ENCODE data around the gene SLC35C1. TPM values are rescaled to one million over a fixed set of nuclear protein-coding genes. Genes with fewer than 3 reads are reported as not detected.

The SLC35C1 gene
- total RNA-seq, 1 experiment from 2014 or later = 4.8 TPM

DNA sequence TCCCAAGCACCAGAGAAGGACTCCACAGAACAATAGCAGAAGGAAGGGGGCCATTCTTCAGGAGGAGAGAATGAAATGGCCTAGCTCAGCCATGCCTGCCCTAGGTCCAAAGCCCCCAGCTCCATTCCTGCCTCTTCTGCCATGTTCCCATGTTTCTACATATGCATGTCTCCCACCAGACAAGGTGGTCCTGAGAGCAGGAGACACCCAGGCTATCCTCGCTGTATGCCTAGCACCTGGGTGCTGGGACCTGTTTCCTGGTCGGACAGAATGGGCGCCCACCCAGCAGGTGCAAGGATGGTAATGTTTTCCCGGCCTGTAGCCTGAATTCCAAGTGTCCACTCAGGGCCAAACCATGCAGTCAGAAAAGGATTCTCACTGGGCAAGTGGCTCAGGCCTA lies 30.2 kb upstream of the SLC35C1 start:
- DNase-seq = no peak
- Histone ChIP-seq H3K4me2 (ENCODE audit: low read depth, low read length, poor library complexity, severe bottlenecking) (no peak overlapping the region), H3K36me3 (ENCODE audit: insufficient read depth, low read length) (no peaks in the 10 kb centered on the region), H3K79me2 (ENCODE audit: low read length) (no peaks in the 10 kb centered on the region), H3K9me2 (replicated peaks; ENCODE audit: insufficient read depth, low read length) (no peaks in the 10 kb centered on the region), H4K20me1 (ENCODE audit: insufficient read depth, low read depth, low read length) (no peaks in the 10 kb centered on the region), H3K27ac (ENCODE audit: low read length) (no peak overlapping the region), H3K4me1 (ENCODE audit: low read length) (peaks cover 27% of the 10 kb centered on the region), H2AFZ (ENCODE audit: low read length) (no peak overlapping the region), H3K9ac (ENCODE audit: low read length) (no peak overlapping the region), H3K27me3 (ENCODE audit: low read length) (peaks cover 2% of the 10 kb centered on the region; the same call in 1 of the 2 replicates), H3K4me3 (ENCODE audit: low read length) (no peak overlapping the region), H3K9me3 (ENCODE audit: low read length) (no peaks in the 10 kb centered on the region)

- no peak overlapping the region for H3K27ac ChIP-seq (ENCODE audit: low read length)
- no peak overlapping the region for H3K9ac ChIP-seq (ENCODE audit: low read length)
- peaks cover 11% of the 10 kb centered on the region for H3K4me1 ChIP-seq (ENCODE audit: low read length)
- H3K9me3 ChIP-seq (ENCODE audit: low read length) = no peaks in the 10 kb centered on the region
- no peaks in the 10 kb centered on the region for H3K79me2 ChIP-seq (ENCODE audit: low read length)
- H3K36me3 ChIP-seq (ENCODE audit: insufficient read depth, low read length) = no peaks in the 10 kb centered on the region
- no peak overlapping the region for H3K4me3 ChIP-seq (ENCODE audit: low read length)
- no peak overlapping the region for H2AFZ ChIP-seq (ENCODE audit: low read length)
- no peak for DNase-seq
- H3K9me2 ChIP-seq (replicated peaks; ENCODE audit: insufficient read depth, low read length) = no peaks in the 10 kb centered on the region
- H3K27me3 ChIP-seq (ENCODE audit: low read length) = no peaks in the 10 kb centered on the region
- no peaks in the 10 kb centered on the region for H4K20me1 ChIP-seq (ENCODE audit: insufficient read depth, low read depth, low read length)
- H3K4me2 ChIP-seq (ENCODE audit: low read depth, low read length, poor library complexity, severe bottlenecking) = no peak overlapping the region
These were observed 27.6 kb upstream of the SLC35C1 start for GRCh38 chr11:45777127-45777969.

GRCh38 chr11:45778341-45778740 lies 26.6 kb upstream of the SLC35C1 start:
- no peaks in the 10 kb centered on the region for H3K27me3 ChIP-seq (ENCODE audit: low read length)
- no peaks in the 10 kb centered on the region for H4K20me1 ChIP-seq (ENCODE audit: insufficient read depth, low read depth, low read length)
- no peak overlapping the region for H2AFZ ChIP-seq (ENCODE audit: low read length)
- H3K9me3 ChIP-seq (ENCODE audit: low read length) = no peaks in the 10 kb centered on the region
- H3K27ac ChIP-seq (ENCODE audit: low read length) = no peak overlapping the region
- no peaks in the 10 kb centered on the region for H3K9me2 ChIP-seq (replicated peaks; ENCODE audit: insufficient read depth, low read length)
- H3K4me1 ChIP-seq (ENCODE audit: low read length) = peaks cover 4% of the 10 kb centered on the region; the same call in 1 of the 2 replicates
- no peak for DNase-seq
- H3K79me2 ChIP-seq (ENCODE audit: low read length) = no peaks in the 10 kb centered on the region
- no peak overlapping the region for H3K9ac ChIP-seq (ENCODE audit: low read length)
- no peak overlapping the region for H3K4me3 ChIP-seq (ENCODE audit: low read length)
- H3K36me3 ChIP-seq (ENCODE audit: insufficient read depth, low read length) = no peaks in the 10 kb centered on the region
- H3K4me2 ChIP-seq (ENCODE audit: low read depth, low read length, poor library complexity, severe bottlenecking) = no peak overlapping the region

DNA sequence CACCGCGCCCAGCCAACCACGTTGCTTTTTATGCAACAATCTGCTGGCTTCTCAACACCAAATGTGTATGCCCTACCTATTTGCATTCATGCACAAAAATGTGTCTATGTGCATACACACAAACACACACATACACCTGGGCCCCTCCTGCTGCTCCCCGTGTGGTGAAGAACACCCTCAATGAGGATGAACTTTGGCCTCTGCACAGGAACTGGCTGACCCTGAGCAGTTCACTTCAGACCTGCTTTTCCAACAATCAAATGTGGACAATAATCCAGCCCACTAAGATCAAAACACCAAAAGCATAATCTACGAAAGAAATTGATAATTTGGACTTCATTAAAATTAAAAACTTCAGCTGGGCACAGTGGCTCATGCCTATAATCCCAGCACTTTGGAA lies 25.3 kb upstream of the SLC35C1 start:
- Histone ChIP-seq H3K9ac (ENCODE audit: low read length) (no peak overlapping the region), H3K4me2 (ENCODE audit: low read depth, low read length, poor library complexity, severe bottlenecking) (no peak overlapping the region), H3K79me2 (ENCODE audit: low read length) (no peaks in the 10 kb centered on the region), H4K20me1 (ENCODE audit: insufficient read depth, low read depth, low read length) (no peaks in the 10 kb centered on the region), H3K4me1 (ENCODE audit: low read length) (peaks cover 4% of the 10 kb centered on the region; the same call in 1 of the 2 replicates), H3K9me2 (replicated peaks; ENCODE audit: insufficient read depth, low read length) (no peaks in the 10 kb centered on the region), H3K27me3 (ENCODE audit: low read length) (no peaks in the 10 kb centered on the region), H3K4me3 (ENCODE audit: low read length) (no peak overlapping the region), H3K9me3 (ENCODE audit: low read length) (no peaks in the 10 kb centered on the region), H2AFZ (ENCODE audit: low read length) (no peak overlapping the region), H3K27ac (ENCODE audit: low read length) (no peak overlapping the region), H3K36me3 (ENCODE audit: insufficient read depth, low read length) (no peaks in the 10 kb centered on the region)
- DNase-seq = no peak

DNA sequence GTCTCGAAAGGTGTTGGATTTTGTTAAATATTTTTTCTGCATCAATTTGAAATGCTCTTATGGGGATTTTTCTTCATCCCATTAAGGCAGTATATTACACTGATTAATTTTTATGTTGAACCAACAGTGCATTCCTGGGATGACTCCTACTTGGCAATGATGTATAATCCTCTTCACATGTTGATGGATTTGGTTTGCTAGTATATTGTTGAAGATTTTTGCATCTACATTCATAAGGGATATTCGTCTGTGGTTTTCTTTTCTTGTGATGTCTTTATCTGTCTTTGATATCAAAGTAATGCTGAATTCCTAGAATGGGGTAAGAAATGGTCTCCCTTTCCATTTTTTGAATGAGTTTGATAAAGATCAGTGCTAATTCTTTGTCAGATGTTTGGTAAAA lies 18.7 kb upstream of the SLC35C1 start:
- no peak for DNase-seq
- H3K4me3 ChIP-seq (ENCODE audit: low read length) = no peak overlapping the region

GRCh38 chr11:45788887-45789286 lies 16.1 kb upstream of the SLC35C1 start:
- no peaks in the 10 kb centered on the region for H3K27me3 ChIP-seq (ENCODE audit: low read length)
- no peak overlapping the region for H3K4me2 ChIP-seq (ENCODE audit: low read depth, low read length, poor library complexity, severe bottlenecking)
- H3K4me3 ChIP-seq (ENCODE audit: low read length) = no peak overlapping the region
- H3K9ac ChIP-seq (ENCODE audit: low read length) = no peak overlapping the region
- no peak overlapping the region for H2AFZ ChIP-seq (ENCODE audit: low read length)
- H3K9me3 ChIP-seq (ENCODE audit: low read length) = no peaks in the 10 kb centered on the region
- H3K27ac ChIP-seq (ENCODE audit: low read length) = no peak overlapping the region
- H3K9me2 ChIP-seq (replicated peaks; ENCODE audit: insufficient read depth, low read length) = no peaks in the 10 kb centered on the region
- no peaks in the 10 kb centered on the region for H4K20me1 ChIP-seq (ENCODE audit: insufficient read depth, low read depth, low read length)
- H3K79me2 ChIP-seq (ENCODE audit: low read length) = no peaks in the 10 kb centered on the region
- no peaks in the 10 kb centered on the region for H3K36me3 ChIP-seq (ENCODE audit: insufficient read depth, low read length)
- DNase-seq = no peak
- H3K4me1 ChIP-seq (ENCODE audit: low read length) = no peaks in the 10 kb centered on the region

More for the DNA sequence above, 18.7 kb upstream of the SLC35C1 start:
- Histone ChIP-seq H3K4me1 (ENCODE audit: low read length) (no peaks in the 10 kb centered on the region), H4K20me1 (ENCODE audit: insufficient read depth, low read depth, low read length) (no peaks in the 10 kb centered on the region), H3K9me3 (ENCODE audit: low read length) (no peaks in the 10 kb centered on the region), H3K79me2 (ENCODE audit: low read length) (no peaks in the 10 kb centered on the region), H3K27ac (ENCODE audit: low read length) (no peak overlapping the region), H3K9me2 (replicated peaks; ENCODE audit: insufficient read depth, low read length) (no peaks in the 10 kb centered on the region), H3K36me3 (ENCODE audit: insufficient read depth, low read length) (no peaks in the 10 kb centered on the region), H2AFZ (ENCODE audit: low read length) (no peak overlapping the region), H3K9ac (ENCODE audit: low read length) (no peak overlapping the region), H3K27me3 (ENCODE audit: low read length) (no peaks in the 10 kb centered on the region), H3K4me2 (ENCODE audit: low read depth, low read length, poor library complexity, severe bottlenecking) (no peak overlapping the region)

GRCh38 chr11:45791524-45791923 lies 13.4 kb upstream of the SLC35C1 start:
- DNase-seq = no peak
- Histone ChIP-seq H3K4me3 (ENCODE audit: low read length) (no peak overlapping the region), H2AFZ (ENCODE audit: low read length) (no peak overlapping the region), H3K36me3 (ENCODE audit: insufficient read depth, low read length) (no peaks in the 10 kb centered on the region), H3K27ac (ENCODE audit: low read length) (no peak overlapping the region), H3K79me2 (ENCODE audit: low read length) (no peaks in the 10 kb centered on the region), H3K9me3 (ENCODE audit: low read length) (no peaks in the 10 kb centered on the region), H3K4me1 (ENCODE audit: low read length) (no peaks in the 10 kb centered on the region), H4K20me1 (ENCODE audit: insufficient read depth, low read depth, low read length) (no peaks in the 10 kb centered on the region), H3K9ac (ENCODE audit: low read length) (no peak overlapping the region), H3K27me3 (ENCODE audit: low read length) (no peaks in the 10 kb centered on the region), H3K9me2 (replicated peaks; ENCODE audit: insufficient read depth, low read length) (no peaks in the 10 kb centered on the region), H3K4me2 (ENCODE audit: low read depth, low read length, poor library complexity, severe bottlenecking) (no peak overlapping the region)

DNA sequence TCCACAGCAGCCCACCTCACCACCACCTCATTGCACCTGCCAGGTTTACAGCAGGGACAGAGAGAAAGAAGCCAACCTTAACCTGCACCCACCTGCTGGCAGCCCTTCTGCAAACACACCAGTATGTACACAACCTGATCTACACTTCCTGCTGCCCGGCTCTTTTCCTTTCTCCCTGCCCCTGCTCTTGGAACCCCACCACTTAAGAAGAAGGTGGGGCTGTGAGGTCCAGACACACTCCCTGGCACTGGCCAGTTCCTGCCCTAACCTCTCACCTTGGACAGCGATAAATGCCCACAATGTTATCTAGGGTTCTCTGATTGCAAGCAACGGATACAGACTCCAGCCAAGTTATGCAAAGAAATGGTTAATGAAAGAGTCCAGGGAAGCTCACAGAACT lies 10.8 kb upstream of the SLC35C1 start:
- H3K79me2 ChIP-seq (ENCODE audit: low read length) = no peaks in the 10 kb centered on the region
- no peak overlapping the region for H3K4me2 ChIP-seq (ENCODE audit: low read depth, low read length, poor library complexity, severe bottlenecking)
- no peaks in the 10 kb centered on the region for H3K27me3 ChIP-seq (ENCODE audit: low read length)
- H3K9me3 ChIP-seq (ENCODE audit: low read length) = no peaks in the 10 kb centered on the region
- no peak overlapping the region for H3K9ac ChIP-seq (ENCODE audit: low read length)
- no peaks in the 10 kb centered on the region for H3K36me3 ChIP-seq (ENCODE audit: insufficient read depth, low read length)
- no peak overlapping the region for H2AFZ ChIP-seq (ENCODE audit: low read length)
- no peak overlapping the region for H3K27ac ChIP-seq (ENCODE audit: low read length)
- H3K4me3 ChIP-seq (ENCODE audit: low read length) = no peak overlapping the region
- H3K4me1 ChIP-seq (ENCODE audit: low read length) = no peaks in the 10 kb centered on the region
- no peak for DNase-seq
- H3K9me2 ChIP-seq (replicated peaks; ENCODE audit: insufficient read depth, low read length) = no peaks in the 10 kb centered on the region
- no peaks in the 10 kb centered on the region for H4K20me1 ChIP-seq (ENCODE audit: insufficient read depth, low read depth, low read length)
